ENCODE results near the gene EGR1.

The EGR1 gene

DNA sequence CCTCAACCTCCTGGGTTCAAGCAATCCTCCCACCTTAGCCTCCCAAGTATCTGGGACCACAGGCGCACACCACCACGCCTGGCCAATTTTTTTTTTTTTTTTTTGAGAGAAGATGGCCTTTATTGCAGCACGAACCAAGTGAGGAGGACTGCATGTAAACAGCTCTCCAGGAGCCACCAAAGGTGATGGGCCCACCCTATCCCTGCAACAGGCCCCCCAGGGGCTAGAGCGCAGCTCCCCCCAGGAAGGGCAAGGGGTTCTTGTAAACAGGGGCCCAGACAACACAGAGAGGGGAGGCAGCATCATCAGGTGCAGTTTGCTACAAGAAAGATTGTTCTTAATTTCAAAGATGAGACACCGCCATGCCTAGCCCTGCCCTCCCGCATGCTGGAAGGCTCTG, 12.6 kb upstream of the EGR1 start:
- no peak for DNase-seq

DNA sequence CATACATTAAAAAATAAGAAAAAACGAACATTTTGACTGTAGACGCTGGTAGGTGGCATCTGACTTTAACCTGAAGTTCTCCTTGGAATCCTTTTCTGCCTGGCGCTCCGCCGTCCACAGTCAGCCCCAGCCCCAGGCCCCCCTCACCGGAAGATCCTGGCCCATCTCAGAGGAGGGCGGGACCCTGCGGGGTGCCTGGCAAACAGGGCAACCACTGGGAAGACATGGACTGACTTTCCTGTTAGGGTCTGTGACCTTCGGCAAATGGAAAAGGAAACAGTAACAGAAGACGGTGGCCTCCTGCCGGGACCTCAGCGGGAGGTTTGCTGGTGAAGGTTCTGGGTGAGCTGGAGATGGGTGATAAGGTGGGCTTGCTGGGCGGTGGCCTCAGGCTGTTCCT, 11.7 kb upstream of the EGR1 start:
- DNase-seq: no peak

DNA sequence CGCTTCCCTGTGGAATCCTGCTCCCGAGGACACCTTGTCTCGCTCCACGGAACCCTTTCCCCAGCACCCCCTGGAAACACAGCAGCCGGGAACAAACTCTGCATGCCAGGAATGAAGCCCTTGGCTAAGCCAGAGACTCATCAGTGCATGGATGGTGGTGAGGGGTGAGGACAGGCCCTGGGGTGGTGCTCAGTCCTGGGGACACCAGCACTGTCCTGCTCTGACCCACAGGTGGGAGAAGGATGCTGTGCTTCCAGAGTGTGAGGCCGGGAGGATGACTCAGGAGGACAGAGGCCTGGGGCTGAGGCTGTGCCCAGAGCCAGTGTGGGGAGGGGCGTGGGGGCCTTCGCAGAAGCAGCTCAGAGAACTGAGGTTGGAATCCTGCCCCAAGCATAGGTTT, 11.2 kb upstream of the EGR1 start:
- no peak for DNase-seq

DNA sequence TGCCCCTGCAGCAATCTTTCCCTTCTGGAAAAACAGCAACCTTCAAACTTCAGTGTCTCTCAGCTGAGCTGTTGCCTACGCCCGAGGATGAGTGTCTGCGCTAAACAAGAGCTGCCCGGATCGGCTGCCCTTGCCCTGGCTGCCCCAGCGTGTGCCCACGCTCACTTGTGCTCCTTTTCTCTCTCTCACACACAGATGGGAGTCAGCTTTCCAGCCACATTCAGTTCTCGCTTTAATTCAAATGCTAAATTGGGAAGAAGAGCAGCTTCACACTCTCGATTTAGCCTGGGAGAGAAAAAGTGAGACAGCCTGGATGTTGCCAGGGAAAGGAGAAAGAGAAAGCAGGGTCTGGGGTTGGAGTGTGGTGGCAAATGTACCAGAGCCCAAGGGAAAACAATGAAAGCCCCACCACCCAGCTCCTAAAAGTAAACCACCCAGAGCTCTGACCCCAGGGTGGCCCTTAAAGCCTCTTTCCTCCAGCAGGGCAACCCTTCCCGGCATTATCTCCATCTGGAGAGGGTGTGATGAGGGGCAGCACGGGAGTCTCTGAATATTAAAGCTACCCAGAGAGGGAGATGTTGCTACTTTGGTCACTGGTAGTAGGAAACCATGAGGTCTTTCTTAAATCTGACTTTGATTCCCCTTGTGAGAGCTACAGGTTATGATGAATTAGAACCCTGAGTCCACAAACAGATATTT, 9.9 kb upstream of the EGR1 start:
- DNase-seq: peak in 5 of 56 donors; percentile 15 to 35 (median 22)

DNA sequence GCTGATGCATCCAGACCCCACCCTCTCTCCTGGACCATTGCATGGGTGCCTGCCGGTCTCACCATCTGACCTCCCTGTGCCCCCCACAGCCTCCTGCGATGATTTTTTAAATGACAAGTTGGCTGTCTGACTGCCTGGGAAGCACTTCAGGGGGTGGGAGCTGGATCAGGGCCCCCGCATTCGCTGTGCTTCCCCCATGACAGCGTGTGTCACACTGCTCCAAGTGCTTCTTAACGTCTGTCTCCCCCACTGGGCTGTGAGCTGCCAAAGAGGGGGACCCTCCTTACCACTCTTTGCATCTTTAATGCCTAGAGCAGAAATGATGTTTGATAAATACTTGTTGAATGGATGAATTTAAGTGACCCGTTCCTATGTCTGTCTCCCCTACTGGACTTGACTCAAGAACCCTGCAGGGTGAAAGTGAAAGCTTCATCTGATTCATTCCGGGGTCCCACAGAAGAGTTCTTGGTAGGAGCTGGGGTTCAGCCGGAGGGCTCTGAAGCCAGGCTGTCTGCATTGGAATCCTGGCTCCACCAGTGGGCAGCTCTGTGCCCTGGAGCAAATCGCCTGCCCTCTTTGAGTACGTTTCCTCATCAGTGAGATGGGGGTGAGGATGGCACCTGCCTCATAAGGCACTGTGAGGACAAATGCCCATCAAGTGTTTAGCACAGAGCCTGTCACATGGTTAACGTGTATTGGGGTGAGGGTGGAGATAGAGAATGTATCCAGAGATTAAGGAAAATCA, 7.6 kb upstream of the EGR1 start:
- peak in 17 of 56 donors; percentile 17 to 66 (median 42) for DNase-seq

DNA sequence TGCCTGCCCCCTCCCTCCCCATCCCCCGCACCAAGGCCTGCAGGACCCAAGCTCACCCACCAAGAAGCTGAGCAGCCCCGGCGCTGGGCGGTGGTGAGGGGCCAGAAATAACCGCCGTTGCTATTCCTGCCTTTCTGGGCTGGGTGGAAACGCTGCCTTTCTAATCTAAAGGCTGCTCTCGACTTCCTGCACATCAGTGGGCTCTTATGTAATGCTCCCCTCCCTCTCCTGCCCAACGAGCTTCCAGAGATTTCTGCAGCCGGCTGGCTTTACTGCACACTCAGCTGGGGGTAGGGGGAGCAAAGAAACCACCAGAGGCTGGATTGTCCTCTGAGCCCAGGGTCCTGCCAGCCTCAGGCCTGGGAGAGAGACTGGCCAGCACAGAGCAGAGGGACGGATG, 6.9 kb upstream of the EGR1 start:
- peak in 25 of 56 donors; percentile 16 to 60 (median 32) for DNase-seq

DNA sequence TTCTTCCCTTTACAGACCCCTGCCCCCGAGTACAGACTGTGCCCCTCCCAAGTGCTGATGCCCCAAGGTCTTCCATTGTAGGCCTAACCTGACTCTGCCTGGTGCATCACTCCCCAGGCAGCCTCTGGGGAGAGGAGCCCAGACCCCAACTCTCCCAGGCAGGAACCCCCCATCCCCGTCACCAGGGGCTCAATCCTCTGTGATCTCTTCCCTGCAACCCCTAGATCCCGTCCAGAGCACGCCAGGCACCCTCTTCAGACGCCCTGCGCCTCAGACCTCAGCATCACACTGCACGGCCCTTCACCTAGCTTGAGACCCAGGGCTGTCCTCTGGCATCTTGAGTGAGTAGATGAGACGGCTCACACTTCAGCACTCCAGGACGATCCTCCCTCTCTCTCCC, 6.4 kb upstream of the EGR1 start:
- no peak for DNase-seq

DNA sequence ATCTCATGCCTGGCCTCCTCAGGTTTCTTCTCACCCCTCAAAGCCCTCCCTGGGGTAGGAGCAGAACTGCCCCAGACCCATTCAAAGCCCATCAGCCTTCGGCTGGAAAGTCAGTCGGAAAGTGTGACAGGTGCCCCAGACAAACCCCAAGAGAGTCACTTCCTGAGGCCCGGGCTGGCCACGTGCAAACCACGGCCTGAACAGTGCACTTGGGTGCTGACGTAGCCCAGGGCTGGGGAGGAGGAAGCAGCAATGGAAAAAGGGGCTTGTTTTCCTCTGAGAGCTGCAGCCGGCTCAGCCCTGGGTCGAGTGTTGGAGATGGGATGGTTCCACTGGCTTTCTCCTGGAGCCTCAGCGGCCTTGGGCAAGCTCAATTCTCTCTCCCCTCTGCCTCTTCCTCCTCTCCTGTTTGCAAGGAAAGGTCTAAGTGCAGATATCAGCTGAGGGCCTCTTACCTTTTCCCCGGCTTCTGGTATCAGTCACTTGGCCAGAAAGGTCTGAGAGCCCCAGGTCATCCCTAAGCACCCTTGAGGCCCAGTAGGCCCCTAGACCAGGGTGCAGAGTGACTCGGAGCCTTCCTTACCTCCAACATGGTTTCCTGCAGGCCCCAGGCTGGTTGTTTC, 5.9 kb upstream of the EGR1 start:
- peak in 11 of 56 donors; percentile 19 to 46 (median 32) for DNase-seq

DNA sequence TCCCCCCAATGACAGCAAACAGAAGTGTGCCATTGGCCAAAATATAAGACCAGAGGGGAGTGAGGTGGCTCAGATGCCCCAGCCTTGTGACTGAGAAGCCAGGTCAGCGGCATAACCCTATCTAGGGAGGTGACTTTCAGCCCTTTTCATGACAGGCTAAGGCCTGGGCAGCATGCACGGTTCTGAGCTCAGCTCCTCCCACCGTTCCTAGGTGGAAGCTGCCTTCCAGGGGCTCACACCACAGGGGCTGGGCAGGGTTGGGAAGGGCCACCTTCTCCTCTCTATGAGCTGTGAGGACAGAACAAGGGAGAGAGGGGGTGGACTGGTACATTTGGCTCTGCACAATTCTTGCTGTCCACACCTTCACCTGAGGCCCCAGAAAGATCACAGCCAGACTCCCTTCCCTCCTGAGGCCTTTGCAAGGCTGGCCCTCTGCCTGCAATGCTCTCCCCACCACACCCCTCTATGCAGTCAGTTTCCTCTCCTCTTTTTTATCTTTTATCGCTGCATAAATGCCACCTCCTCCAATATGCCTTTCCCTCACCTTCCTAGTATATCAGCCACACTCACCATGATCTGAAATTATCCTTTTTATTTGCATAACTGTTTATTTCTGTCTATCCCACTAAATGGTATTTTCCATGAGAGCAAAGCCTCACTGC, 5.1 kb upstream of the EGR1 start:
- no peak for DNase-seq

DNA sequence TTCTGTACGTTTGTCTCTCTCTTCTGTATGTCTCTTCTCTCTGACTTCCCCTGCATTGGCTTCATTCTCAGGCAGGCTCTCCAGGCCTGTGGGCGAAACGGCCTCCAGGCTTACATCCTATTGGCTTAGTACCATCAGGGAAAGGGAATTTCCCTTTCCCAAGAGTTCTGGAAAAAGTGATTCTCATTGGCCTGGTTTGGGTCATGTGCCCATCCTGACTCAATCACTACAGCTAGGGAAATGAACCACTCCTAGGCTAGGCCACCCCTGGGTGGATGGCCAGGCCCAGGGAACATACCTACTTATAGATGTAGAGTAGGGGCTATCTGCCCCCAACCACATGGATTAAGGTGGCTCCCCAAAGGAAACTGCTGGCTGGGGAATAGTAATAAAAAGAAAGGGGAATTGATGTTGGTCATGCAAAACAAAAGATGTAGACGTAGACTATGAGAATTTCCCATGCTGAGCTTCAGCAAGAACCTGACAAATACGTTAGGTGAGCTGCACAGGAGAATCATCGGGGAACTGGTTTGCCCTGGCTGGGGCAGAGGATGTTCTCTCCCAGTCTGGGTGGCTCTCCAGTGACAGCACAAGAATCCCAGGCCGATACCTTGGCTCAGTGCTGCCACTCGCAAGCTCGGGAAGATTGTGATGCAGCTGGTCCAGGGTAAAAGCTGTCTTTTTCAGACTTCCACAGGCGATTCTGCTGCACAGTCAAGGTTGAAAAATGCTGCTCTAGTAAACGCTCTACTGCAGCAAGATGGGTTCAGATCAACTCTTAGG, 3.7 kb upstream of the EGR1 start:
- no peak for DNase-seq

DNA sequence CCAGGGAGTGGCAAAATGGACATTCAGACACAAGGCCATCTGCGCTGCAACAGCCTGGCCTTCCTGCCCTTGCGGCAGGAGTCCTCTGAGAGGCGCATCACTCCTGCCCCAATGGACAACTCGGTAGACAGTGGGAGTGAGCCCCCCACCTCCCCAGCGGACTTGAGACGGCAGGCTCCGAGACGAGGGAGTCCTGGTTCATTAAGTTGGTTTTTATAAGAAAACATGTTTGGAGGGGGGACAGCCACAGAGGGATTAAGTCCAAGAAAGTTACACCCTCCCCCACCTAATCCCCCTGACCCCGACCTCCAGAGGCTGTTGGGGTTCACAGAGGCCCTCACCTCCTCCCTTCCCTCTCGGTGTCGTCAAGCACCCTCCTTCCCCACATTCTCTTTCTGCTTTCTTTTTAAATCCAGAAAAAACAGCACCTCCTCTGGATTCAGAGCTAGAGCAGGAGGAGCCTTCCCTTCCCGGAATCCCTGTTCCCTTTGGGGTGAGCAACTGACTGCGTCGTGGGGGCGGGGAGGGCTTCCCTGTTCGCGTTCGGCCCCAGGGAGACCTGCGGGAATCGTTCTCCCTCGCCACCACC, 1.8 kb upstream of the EGR1 start:
- DNase-seq: peak in 1 of 56 donors; percentile 57

DNA sequence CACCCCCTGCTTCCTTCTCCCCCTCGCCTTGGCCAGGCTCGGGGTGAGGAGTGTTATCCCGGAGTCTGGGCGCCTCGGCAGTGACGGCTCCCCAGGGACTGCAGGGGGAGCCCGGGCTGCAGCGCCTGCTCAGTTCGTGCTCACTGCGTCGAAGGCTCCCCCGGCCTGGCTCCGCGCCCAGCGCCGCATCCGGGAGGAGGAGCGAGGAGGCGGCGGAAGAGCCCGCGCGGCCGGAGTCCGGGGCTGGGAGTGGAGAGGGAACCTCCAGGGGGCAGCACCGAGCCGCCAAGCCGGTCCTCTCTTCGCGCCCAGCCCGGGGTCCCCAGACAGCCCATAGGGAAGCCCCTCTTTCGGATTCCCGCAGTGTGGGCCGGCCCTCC, 1.3 kb upstream of the EGR1 start:
- DNase-seq: peak; percentile 46 to 95 (median 86)

DNA sequence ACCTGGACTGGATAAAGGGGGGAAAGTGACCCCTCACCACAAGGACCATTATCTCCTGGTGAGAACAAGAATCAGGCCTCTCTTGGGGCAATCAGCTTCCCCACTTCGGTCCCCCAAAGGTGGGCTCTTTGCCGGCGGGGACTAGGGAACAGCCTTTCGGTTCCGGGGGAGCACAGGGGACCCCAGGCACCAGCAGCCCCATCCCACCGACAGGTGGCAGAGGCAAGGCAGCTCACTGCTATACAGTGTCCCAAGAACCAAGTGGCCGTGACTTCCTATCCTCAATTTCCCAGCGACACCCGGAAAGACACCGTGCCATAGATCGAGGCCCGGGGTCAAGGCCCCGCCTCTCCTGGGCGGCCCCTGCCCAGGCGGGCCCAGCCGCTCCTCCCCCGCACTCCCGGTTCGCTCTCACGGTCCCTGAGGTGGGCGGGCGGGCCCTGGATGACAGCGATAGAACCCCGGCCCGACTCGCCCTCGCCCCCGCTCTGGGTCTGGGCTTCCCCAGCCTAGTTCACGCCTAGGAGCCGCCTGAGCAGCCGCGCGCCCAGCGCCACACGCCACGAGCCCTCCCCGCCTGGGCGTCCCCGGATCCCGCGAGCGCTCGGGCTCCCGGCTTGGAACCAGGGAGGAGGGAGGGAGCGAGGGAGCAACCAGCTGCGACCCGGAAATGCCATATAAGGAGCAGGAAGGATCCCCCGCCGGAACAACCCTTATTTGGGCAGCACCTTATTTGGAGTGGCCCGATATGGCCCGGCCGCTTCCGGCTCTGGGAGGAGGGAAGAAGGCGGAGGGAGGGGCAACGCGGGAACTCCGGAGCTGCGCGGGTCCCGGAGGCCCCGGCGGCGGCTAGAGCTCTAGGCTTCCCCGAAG, 655 bp upstream of the EGR1 start:
- DNase-seq: peak; percentile 90 to 100 (median 98)

DNA sequence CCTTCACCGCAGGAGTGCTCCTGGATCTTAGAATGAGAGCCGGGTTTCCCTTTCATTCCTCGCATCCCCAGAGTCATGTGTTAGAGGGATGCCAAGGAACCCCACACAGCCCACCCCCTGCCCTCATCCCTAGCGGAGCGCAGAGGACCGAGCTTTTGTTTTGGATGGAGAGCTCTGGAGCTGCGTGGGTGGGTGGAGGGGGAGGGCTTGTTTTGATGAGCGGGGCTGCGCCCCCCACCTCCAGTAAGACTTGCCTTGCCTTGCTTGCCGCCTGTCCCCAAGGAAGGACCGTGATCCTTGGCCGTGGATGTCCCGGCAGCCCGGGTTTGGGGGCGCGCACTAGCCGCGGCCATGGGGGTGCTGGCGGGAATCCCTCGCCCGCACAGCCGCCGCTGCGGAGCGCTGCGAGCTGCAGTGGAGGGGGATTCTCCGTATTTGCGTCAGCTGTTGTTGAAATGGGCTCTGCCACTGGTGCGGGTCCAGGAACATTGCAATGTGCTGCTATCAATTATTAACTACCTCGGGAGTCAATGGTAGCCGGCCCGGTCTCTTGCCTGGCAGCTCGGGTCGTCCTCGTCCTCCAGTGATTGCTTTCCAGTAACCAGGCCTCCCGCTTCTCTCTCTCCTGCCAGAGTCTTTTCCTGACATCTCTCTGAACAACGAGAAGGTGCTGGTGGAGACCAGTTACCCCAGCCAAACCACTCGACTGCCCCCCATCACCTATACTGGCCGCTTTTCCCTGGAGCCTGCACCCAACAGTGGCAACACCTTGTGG, 1.0 kb downstream of the EGR1 start:
- peak in 10 of 56 donors; percentile 18 to 64 (median 52) for DNase-seq

DNA sequence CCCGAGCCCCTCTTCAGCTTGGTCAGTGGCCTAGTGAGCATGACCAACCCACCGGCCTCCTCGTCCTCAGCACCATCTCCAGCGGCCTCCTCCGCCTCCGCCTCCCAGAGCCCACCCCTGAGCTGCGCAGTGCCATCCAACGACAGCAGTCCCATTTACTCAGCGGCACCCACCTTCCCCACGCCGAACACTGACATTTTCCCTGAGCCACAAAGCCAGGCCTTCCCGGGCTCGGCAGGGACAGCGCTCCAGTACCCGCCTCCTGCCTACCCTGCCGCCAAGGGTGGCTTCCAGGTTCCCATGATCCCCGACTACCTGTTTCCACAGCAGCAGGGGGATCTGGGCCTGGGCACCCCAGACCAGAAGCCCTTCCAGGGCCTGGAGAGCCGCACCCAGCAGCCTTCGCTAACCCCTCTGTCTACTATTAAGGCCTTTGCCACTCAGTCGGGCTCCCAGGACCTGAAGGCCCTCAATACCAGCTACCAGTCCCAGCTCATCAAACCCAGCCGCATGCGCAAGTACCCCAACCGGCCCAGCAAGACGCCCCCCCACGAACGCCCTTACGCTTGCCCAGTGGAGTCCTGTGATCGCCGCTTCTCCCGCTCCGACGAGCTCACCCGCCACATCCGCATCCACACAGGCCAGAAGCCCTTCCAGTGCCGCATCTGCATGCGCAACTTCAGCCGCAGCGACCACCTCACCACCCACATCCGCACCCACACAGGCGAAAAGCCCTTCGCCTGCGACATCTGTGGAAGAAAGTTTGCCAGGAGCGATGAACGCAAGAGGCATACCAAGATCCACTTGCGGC, 1.8 kb downstream of the EGR1 start:
- DNase-seq: peak in 2 of 56 donors; percentile 34 to 59

DNA sequence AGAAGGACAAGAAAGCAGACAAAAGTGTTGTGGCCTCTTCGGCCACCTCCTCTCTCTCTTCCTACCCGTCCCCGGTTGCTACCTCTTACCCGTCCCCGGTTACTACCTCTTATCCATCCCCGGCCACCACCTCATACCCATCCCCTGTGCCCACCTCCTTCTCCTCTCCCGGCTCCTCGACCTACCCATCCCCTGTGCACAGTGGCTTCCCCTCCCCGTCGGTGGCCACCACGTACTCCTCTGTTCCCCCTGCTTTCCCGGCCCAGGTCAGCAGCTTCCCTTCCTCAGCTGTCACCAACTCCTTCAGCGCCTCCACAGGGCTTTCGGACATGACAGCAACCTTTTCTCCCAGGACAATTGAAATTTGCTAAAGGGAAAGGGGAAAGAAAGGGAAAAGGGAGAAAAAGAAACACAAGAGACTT, 2.4 kb downstream of the EGR1 start:
- peak in 2 of 56 donors; percentile 36 to 59 for DNase-seq

DNA sequence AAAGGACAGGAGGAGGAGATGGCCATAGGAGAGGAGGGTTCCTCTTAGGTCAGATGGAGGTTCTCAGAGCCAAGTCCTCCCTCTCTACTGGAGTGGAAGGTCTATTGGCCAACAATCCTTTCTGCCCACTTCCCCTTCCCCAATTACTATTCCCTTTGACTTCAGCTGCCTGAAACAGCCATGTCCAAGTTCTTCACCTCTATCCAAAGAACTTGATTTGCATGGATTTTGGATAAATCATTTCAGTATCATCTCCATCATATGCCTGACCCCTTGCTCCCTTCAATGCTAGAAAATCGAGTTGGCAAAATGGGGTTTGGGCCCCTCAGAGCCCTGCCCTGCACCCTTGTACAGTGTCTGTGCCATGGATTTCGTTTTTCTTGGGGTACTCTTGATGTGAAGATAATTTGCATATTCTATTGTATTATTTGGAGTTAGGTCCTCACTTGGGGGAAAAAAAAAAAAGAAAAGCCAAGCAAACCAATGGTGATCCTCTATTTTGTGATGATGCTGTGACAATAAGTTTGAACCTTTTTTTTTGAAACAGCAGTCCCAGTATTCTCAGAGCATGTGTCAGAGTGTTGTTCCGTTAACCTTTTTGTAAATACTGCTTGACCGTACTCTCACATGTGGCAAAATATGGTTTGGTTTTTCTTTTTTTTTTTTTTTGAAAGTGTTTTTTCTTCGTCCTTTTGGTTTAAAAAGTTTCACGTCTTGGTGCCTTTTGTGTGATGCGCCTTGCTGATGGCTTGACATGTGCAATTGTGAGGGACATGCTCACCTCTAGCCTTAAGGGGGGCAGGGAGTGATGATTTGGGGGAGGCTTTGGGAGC, 3.1 kb downstream of the EGR1 start:
- no peak for DNase-seq
